B cell (primary cell): ENCODE data around the gene ZBTB44. TPM values are rescaled to one million over a fixed set of nuclear protein-coding genes. Genes with fewer than 3 reads are reported as not detected.

Experiments used
- ATAC-seq: fragments of 200-7000 bp; cut with Tn5 transposase; one replicate; pipeline ENCODE4 v1.10.0; 2021; ENCODE audit warnings: low read depth, mild to moderate bottlenecking, moderate number of reproducible peaks, moderate library complexity
- CTCF ChIA-PET: fragments of 350-600 bp; sonication (Branson Sonifier 250); formaldehyde crosslinking; loops from one replicate; lab custom pipeline; 2021; ENCODE audit warnings: antibody characterized with exemption, inconsistent platforms; lab: Charles Lee
- POLR2A ChIA-PET: fragments of 350-600 bp; sonication (Branson Sonifier 250); formaldehyde crosslinking; loops from one replicate; lab custom pipeline; 2021; ENCODE audit warnings: antibody characterized with exemption; lab: Charles Lee
- DNase-seq: peaks from one replicate; pipeline ENCODE4 v3.0.0; 2013
- H2AFZ ChIP-seq: 2 replicates; pipeline ENCODE4 v1.6.1; 2012; ENCODE audit warnings: mild to moderate bottlenecking, low read depth, low read length; ENCODE audit not compliant: insufficient read depth, poor library complexity, severe bottlenecking
- H3K27ac ChIP-seq, 2 donors: 1 replicate in 1 of 2; 2 replicates in 1 of 2; pipeline ENCODE4 v1.5.1; 2012 to 2013; ENCODE audit warnings: low read length in 2 of 2, mild to moderate bottlenecking in 2 of 2, moderate library complexity in 1 of 2
- H3K27me3 ChIP-seq, 4 experiments: fragments of 200-600 bp in 1 of 4; sonication (generic) in 1 of 4; replicated peaks in 1 of 4; 1 replicate in 2 of 4; 2 replicates in 2 of 4; pipeline versions ENCODE4 v1.6.1 to v1.7.0; 2013 to 2016; ENCODE audit warnings: low read length in 3 of 4, mild to moderate bottlenecking in 2 of 4, mixed read lengths in 1 of 4, moderate library complexity in 1 of 4; ENCODE audit not compliant: insufficient read depth in 4 of 4, control insufficient read depth in 3 of 4; ENCODE audit errors: control extremely low read depth in 1 of 4
- H3K36me3 ChIP-seq, 2 experiments: replicated peaks in 1 of 2; 1 replicate in 1 of 2; 2 replicates in 1 of 2; pipeline versions ENCODE4 v1.6.1 to v1.7.1; 2013; ENCODE audit warnings: low read length in 1 of 2; ENCODE audit not compliant: insufficient read depth in 2 of 2, control insufficient read depth in 1 of 2; ENCODE audit errors: control extremely low read depth in 1 of 2, extremely low read depth in 1 of 2
- H3K4me1 ChIP-seq, 2 donors: fragments of 200-600 bp in 1 of 2; sonication (generic) in 1 of 2; 1 replicate in 1 of 2; 2 replicates in 1 of 2; pipeline versions ENCODE4 v1.5.1 to v1.6.1; 2013 to 2017; ENCODE audit warnings: low read length in 2 of 2; ENCODE audit not compliant: control insufficient read depth in 2 of 2, insufficient read depth in 2 of 2
- H3K4me2 ChIP-seq: replicated peaks from 2 replicates; pipeline ENCODE3; 2012; ENCODE audit warnings: mild to moderate bottlenecking, low read depth, low read length; ENCODE audit not compliant: poor library complexity, severe bottlenecking
- H3K4me3 ChIP-seq, 5 experiments: fragments of 200-600 bp in 1 of 5; sonication (generic) in 1 of 5; 1 replicate in 3 of 5; 2 replicates in 2 of 5; pipeline versions ENCODE4 v1.5.1 to v1.7.0; 2011 to 2016; ENCODE audit warnings: low read length in 4 of 5, mild to moderate bottlenecking in 4 of 5, low read depth in 2 of 5, control low read depth in 1 of 5, moderate library complexity in 1 of 5; ENCODE audit not compliant: insufficient read depth in 1 of 5; ENCODE audit errors: control extremely low read depth in 1 of 5, extremely low read depth in 1 of 5
- H3K79me2 ChIP-seq: fragments of 200-600 bp; sonication (generic); one replicate; pipeline ENCODE4 v1.6.0; 2016; ENCODE audit warnings: low read length; ENCODE audit not compliant: control insufficient read depth, insufficient read depth
- H3K9ac ChIP-seq: fragments of 200-600 bp; sonication (generic); 2 replicates; pipeline ENCODE4 v1.6.1; 2017; ENCODE audit warnings: mild to moderate bottlenecking, low read length, moderate library complexity
- H3K9me3 ChIP-seq, 3 donors: one replicate each; pipeline versions ENCODE4 v1.6.1 to v1.7.1; 2013; ENCODE audit warnings: low read length in 2 of 3; ENCODE audit not compliant: control insufficient read depth in 2 of 3, insufficient read depth in 1 of 3; ENCODE audit errors: control extremely low read depth in 1 of 3
- H4K20me1 ChIP-seq: 2 replicates; pipeline ENCODE4 v1.6.0; 2012; ENCODE audit warnings: mild to moderate bottlenecking, low read length; ENCODE audit not compliant: insufficient read depth, control insufficient read depth, poor library complexity, severe bottlenecking
- H3K27ac Mint-ChIP-seq: one replicate; pipeline ENCODE4 v1.8.0; 2021; ENCODE audit warnings: mixed read lengths
- H3K27me3 Mint-ChIP-seq: one replicate; pipeline ENCODE4 v1.8.0; 2021; ENCODE audit warnings: mixed read lengths
- H3K4me1 Mint-ChIP-seq: one replicate; pipeline ENCODE4 v1.8.0; 2021; ENCODE audit warnings: mixed read lengths
- H3K4me3 Mint-ChIP-seq: one replicate; pipeline ENCODE4 v1.8.0; 2021; ENCODE audit warnings: mixed read lengths
- H3K9me3 Mint-ChIP-seq: one replicate; pipeline ENCODE4 v1.8.0; 2022; ENCODE audit warnings: mixed read lengths; ENCODE audit not compliant: insufficient read depth
- CTCF ChIP-seq: fragments of 200-600 bp; IDR thresholded peaks from one replicate; pipeline ENCODE4 v1.8.0; 2022; ENCODE audit warnings: antibody characterized with exemption, mild to moderate bottlenecking
- EZH2 ChIP-seq: IDR thresholded peaks from 2 replicates; pipeline ENCODE4 v1.6.1; 2012; ENCODE audit warnings: borderline replicate concordance, low read depth, mild to moderate bottlenecking, moderate library complexity, low read length; ENCODE audit not compliant: insufficient read depth, poor library complexity, severe bottlenecking
- WGBS: methylation state at CpG from one replicate; pipeline ENCODE4 v1.1.5; 2013; ENCODE audit warnings: missing lambda C conversion rate; ENCODE audit not compliant: insufficient coverage; 5-methylcytosine and 5-hydroxymethylcytosine counted together
- intact Hi-C: fragments of 100-400 bp; cut with micrococcal nuclease; formaldehyde crosslinking; loops from one replicate; pipeline ENCODE4 v1.10.0; 2022
- polyA plus RNA-seq: library from polyadenylated mRNA; depleted of rRNA; stranded (reverse); fragments of >200 nt; gene quantifications from 2 replicates; pipeline ENCODE4 v1.2.3, GENCODE V29; 2012
- total RNA-seq, 2 donors: library from RNA; stranded (reverse); fragments of 120-200 nt in 1 of 2; gene quantifications; 1 replicate in 1 of 2; 2 replicates in 1 of 2; pipeline versions ENCODE4 v1.2.3 to v1.2.4, GENCODE V29; 2013 to 2022

ZBTB44 gene
- total and polyA plus RNA-seq, 2 donors (not counting 1 experiment from before 2014, with no cell fraction given) = 23.3 to 89.4 TPM

DNA sequence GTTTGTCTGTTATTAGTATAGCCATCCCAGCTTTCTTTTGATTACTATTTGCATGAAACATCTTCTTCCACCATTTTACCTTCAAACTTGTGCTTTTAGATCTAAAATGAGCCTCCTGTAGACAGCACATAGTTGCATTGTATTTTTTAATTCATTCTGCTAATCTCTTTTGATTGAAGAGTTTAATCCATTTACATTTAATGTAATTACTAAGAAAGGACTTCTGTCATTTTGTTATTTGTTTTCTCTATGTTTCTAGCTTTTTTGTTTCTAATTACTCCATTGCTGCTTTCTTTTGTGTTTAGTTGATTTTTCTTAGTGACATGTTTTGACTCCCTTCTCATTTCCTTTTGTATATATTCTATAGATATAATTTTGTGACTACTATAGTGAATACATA is 43.7 kb upstream of the ZBTB44 start:
- peaks cover 4% of the 10 kb centered on the region for H3K27me3 Mint-ChIP-seq
- Histone ChIP-seq H3K4me2 (no peak overlapping the region), H3K4me3 (no peak overlapping the region), H4K20me1 (no peaks in the 10 kb centered on the region), H3K4me1 (no peaks in the 10 kb centered on the region), H3K27ac (no peak overlapping the region), H3K27me3 (no peaks in the 10 kb centered on the region), H3K79me2 (no peaks in the 10 kb centered on the region), H3K9me3 (peaks cover 10 to 16% (median 12%) of the 10 kb centered on the region in 3 donors), H3K9ac (no peak overlapping the region), H2AFZ (no peak overlapping the region), H3K36me3 (no peaks in the 10 kb centered on the region)
- H3K27ac Mint-ChIP-seq = no peak overlapping the region
- ATAC-seq (no peak), DNase-seq (no peak)
- ChIA-PET POLR2A (no interaction called here), CTCF (no interaction called here)
- TF ChIP-seq CTCF (no peak), EZH2 (no peak)
- no peak overlapping the region for H3K4me3 Mint-ChIP-seq
- intact Hi-C loops = no loop called here
- no peaks in the 10 kb centered on the region for H3K4me1 Mint-ChIP-seq
- H3K9me3 Mint-ChIP-seq = peaks cover 23% of the 10 kb centered on the region

DNA sequence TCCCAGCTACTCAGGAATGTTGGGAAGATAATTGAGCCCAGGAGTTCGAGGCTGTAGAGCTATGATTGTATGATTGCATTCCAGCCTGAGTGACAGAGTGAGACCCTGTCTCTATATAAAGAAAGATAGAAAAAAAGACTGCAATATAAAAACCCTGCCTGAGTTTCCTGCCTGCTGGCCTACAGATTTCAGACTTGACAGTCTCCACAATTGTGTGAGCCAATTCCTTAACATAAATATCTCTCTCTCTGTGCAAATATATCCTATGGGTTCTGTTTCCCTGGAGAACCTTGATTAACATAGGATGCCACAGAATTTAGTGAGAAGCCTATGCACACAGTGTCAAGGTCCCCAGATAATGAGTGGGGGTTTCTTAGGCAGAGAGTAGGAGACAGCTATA is 32.5 kb upstream of the ZBTB44 start:
- Histone ChIP-seq H3K27me3 (no peaks in the 10 kb centered on the region), H3K79me2 (no peaks in the 10 kb centered on the region), H3K9ac (no peak overlapping the region), H4K20me1 (no peaks in the 10 kb centered on the region), H3K27ac (no peak overlapping the region), H2AFZ (no peak overlapping the region), H3K36me3 (no peaks in the 10 kb centered on the region), H3K4me3 (no peak overlapping the region), H3K9me3 (peaks cover 0 to 3% (median 0%) of the 10 kb centered on the region in 3 donors), H3K4me1 (no peaks in the 10 kb centered on the region), H3K4me2 (no peak overlapping the region)
- intact Hi-C loops = no loop called here
- peaks cover 2% of the 10 kb centered on the region for H3K9me3 Mint-ChIP-seq
- DNase-seq (no peak), ATAC-seq (no peak)
- no peak overlapping the region for H3K27ac Mint-ChIP-seq
- no peaks in the 10 kb centered on the region for H3K27me3 Mint-ChIP-seq
- WGBS = no CpG with 5 or more reads among the region's 1 CpG
- no peaks in the 10 kb centered on the region for H3K4me1 Mint-ChIP-seq
- POLR2A ChIA-PET = no interaction called here
- TF ChIP-seq EZH2 (no peak), CTCF (no peak)
- CTCF ChIA-PET = no interaction called here
- no peak overlapping the region for H3K4me3 Mint-ChIP-seq
